Hematopoietic multipotent progenitor cell treated with erythropoietin and hydrocortisone succinate and interleukin-3 and kit ligand, for 15 days (in vitro differentiated cells): Measurements from ENCODE around the gene TMEM260.
"Not testable (repeated sequence)": the region's sequence is repeated elsewhere in the genome, so short reads cannot be mapped to it uniquely, and the experiment has no call there.

ENCODE experiments used
- DNase-seq: peaks from one replicate; pipeline ENCODE4 v3.0.0-alpha.2; 2015; ENCODE audit warnings: low spot score

The TMEM260 gene

DNA sequence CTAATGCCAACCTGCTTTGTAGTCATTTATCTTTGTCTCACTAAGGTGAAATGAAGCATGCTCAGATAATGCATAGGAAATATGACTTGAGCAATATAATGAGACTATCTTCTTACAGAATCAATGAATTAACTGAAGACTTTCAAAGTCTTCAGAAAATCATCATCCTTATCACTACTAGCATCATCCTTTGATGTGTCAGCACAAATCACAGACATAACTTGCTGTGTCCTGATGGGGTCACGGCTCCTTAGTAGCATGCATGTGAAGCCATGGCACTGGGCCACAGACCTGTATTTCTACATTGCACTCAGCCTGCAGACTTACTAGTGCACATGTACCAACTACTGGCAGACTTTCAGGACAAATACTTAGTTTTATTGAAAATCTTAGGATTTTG, 18.9 kb downstream of the TMEM260 start:
- DNase-seq, result no peak

- no peak for DNase-seq
These were observed 24.1 kb downstream of the TMEM260 start for GRCh38 chr14:56603648-56604047.

- DNase-seq, result peak; percentile 21
These were observed 29.1 kb downstream of the TMEM260 start for GRCh38 chr14:56608689-56609088.

DNA sequence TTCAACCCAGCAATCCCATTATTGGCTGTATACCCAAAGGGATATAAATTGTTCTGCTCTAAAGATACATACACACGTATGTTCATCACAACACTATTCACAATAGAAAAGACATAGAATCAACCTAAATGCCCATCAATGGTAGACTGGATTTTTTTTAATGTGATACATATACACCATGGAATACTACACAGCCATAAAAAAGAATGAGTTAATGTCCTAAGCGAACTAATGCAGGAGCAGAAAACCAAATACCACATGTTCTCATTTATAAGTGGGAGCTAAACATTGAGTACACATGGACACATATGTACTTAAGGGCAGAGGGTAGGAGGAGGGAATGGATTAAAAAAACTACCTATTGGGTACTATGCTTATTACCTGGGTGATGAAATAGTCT, 32.1 kb downstream of the TMEM260 start:
- not testable (repeated sequence) for DNase-seq

- no peak for DNase-seq
These were observed 37.5 kb downstream of the TMEM260 start for GRCh38 chr14:56617084-56617483.

GRCh38 chr14:56630707-56631106, 51.1 kb downstream of the TMEM260 start:
- DNase-seq, result no peak

GRCh38 chr14:56632195-56632594, 52.6 kb downstream of the TMEM260 start:
- no peak for DNase-seq

DNA sequence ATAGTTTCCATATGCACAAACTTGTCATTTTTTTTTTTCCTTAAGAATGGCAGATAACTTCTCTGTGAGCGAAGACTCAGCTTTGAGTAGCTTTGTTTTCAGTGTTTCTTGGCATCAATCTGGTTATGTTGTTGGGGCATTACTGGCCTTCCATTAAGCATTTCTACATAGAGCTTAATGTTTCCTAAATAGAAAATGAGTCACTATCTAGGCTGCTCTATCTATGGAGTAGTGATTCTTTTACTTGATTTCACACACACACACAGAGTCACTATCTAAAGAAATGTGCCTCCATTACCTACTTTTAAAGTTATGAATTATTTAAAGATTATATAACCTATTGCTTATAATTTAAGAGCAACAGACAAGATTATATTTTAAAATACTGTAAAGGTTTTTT, 53.9 kb downstream of the TMEM260 start:
- DNase-seq, result no peak

DNA sequence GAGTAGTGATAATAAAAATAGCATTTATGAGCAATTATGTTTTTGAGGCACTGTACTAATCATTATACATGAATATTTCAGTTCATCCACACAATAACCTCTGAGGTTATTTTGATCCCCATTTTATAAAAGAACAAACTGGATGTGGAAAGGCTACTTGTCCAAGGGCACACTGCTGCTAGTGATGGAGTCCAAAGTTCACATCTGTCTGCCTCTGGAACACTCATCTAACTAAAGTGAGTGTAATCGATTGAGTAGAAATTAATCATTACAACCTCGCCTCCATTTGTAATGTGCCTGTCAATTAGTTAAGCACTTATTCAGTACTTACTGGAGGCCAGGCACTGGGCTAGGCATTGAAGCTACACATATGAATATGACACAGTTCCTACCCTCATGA, 55.4 kb downstream of the TMEM260 start:
- no peak for DNase-seq

- no peak for DNase-seq
These were observed 67.9 kb downstream of the TMEM260 start for GRCh38 chr14:56647493-56647892.

- DNase-seq, result no peak
These were observed 69.1 kb downstream of the TMEM260 start for GRCh38 chr14:56648508-56649301.

DNA sequence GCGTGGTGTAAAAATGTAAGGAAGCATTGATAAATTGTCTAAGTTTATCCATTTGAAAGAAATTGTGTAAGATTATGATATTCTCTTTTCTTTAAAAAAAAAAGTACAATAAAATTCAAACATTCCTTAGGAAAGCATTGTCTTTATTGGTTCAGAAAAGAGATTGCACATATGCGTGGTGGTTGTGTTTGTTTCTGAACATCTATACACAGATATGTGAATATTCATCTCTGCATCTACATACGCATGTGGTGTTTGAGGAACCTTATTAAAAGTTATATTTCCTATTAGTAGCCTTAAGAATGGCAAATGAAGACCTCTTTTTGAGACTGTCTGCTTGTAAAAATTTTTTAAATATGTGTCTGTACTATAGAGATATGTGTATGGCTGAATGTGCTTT, 69.8 kb downstream of the TMEM260 start:
- DNase-seq, result no peak

DNA sequence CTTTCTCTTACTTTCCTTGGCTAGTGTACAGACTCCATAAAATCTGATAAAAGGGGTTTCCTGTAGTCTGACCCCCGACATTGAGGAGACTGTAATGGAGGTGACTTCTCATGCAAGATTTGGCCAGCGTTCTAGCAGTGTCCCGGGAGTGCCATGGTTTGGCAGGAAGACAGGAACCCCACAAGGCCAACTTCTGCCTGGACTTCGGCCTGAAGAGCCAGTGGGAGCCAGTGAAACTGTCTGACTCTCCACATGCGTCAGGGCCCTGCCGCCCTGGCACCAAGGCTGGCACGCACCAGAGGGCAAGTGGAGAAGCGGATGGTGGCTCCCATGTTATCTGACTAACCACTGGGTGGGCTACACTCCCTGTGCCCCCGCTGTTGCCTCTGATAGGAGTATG, 70.5 kb downstream of the TMEM260 start:
- no peak for DNase-seq

DNA sequence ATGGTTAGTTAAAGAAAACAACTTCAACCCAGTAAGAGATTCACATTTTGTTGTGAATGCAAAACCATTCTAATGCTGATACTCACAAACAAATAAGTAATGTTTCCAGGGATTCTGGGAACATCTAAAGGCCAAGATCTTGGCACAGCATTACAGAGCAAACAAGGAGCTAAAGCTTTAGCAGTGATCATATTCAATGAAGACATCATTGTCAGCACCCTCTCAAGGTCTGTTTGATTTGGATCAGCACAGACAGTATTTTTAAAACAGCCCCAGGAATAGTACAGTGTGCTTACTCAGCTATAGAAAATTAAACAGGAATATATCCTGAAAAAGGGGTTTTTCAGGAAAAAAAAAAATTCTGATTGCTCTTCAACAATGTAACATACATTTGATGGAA, 71.4 kb downstream of the TMEM260 start:
- no peak for DNase-seq

GRCh38 chr14:56657604-56658003, 78.0 kb downstream of the TMEM260 start:
- no peak for DNase-seq

- DNase-seq, result no peak
These were observed 79.8 kb downstream of the TMEM260 start for GRCh38 chr14:56659378-56659777.

GRCh38 chr14:56659964-56660551, 80.5 kb downstream of the TMEM260 start:
- peak; percentile 26 for DNase-seq

DNA sequence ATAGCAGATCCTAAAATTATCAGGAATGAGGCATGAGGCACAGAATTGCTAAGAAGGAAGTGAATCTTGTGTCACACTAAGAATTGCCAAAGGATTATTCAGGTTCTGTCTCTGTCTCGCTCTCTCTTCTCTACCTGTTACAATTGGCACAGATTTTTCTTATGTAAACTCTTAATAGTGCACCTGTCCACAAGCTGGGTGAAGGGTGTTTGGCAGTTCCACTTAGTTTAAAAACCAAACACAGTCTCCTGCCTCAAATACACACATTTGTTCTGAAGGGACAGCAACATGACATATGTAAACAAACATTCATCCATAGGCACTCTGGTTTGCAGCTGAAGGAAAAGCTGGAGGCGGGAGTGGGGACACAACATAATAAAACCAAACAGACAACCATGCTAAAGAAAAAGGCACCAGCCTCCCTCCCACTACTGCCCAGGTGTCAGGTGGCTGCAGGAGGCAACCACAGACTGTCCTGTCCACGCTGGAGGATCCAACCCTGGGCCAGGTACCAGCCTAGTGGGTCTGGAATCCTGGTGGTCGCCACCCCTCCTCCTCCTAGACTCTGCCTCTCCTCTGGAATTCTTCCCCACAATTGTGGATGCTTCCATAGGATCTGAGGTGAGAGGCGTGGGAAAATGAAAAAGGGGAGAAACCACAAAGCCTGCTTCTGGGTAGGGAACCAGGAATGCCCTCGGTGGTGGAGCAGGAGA, 81.2 kb downstream of the TMEM260 start:
- no peak for DNase-seq

DNA sequence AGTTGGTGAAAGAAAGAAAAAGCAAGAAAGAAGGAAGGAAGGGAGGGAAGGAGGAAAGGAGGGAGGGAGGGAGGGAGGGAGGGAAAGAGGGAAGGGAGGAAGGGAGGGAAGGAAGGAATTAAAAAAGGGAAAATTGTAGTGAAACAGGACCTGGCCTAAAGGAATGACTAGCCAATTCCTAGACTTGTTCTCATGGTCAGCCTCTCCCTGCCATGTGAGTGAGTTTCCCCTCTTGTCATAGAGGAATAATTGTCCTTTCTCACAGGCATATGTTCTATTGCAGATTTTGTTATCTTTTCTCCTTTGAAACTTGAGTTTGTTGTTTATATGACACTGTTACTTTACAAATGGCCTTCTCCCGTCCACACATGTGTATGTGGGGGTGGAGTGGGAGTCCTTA, 81.9 kb downstream of the TMEM260 start:
- no peak for DNase-seq

DNA sequence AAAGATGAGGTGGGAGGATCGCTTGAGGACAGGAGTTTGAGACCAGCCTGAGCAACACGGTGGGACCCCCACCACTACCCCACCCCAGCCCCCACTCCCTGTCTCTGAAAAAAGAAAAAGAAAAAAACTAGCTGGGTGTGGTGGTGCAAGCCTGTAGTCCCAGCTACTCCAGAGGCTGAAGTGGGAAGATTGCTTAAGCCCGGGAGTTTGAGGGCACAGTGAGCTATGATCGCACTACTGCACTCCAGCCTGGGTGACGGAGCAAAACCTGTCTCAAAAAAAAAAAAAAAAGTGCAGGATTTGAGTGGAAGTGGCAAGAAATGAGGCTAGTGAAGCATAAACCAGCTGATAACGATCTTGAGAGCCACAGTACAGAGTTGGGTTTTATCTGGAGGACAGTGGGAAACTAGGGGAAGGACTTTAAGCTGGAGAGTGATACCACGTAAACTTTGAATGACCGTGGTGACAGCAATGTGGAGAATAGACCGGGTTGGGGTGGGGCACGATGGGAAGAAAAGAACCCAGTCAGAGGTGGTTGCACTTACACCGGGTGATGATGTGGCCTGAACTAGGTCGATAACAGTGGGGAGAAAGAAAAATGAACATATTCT, 85.3 kb downstream of the TMEM260 start:
- no peak for DNase-seq

DNA sequence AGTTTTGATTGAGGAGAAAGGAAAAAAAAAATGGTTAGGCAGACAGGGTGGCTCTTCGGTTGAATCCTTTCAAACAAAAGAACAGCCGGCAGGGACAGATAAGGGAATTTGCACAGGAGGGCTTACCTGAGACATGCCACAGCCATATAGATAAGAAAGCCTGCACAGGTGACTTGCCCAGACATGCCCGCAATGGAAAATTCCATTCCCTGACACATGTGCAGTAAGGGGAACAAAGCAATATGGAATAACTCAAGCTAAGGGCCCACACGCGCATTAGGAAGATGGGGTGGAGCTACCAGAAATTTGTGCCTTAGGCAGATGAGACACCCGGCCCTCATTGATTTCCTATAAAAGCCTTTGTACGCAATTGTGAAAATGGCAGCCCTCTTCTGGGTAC, 86.7 kb downstream of the TMEM260 start:
- no peak for DNase-seq

- DNase-seq, result no peak
These were observed 87.1 kb downstream of the TMEM260 start for GRCh38 chr14:56666716-56667115.

- DNase-seq, result not testable (repeated sequence)
These were observed 87.7 kb downstream of the TMEM260 start for GRCh38 chr14:56667290-56667689.
